NB4 (cell line): ENCODE results near the gene OLFML1.

Experiments used
- POLR2A ChIP-seq: IDR thresholded peaks from 2 replicates; pipeline ENCODE4 v1.6.1; 2011; ENCODE audit warnings: mild to moderate bottlenecking; ENCODE audit not compliant: insufficient read length; ENCODE audit errors: extremely low read depth
- TF ChIP-seq, protein P1 (sequence below): IDR thresholded peaks from one replicate; pipeline ENCODE4 v1.5.1; 2012; ENCODE audit warnings: low read depth, low read length

DNA sequence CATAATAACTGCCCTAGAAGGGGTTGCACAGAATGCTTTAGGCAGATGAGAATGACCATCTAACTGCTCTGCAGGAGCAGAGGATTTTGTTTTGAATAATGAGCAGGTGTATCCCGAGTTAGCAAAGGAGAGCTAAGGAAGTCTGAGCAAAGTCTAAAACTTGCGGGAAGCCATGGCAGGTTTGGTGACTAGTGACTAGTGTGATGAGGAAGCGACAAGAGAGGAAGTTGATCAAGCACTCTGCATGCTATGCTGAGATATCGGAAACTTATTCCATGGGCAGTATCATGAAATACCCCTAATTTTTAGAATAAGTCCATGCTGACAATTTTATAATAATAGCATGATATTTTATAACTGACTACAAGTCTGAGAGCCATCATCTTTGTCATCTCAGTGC lies 12.9 kb downstream of the OLFML1 start:
- TF ChIP-seq POLR2A, result no peak
- TF ChIP-seq, protein P1, sequence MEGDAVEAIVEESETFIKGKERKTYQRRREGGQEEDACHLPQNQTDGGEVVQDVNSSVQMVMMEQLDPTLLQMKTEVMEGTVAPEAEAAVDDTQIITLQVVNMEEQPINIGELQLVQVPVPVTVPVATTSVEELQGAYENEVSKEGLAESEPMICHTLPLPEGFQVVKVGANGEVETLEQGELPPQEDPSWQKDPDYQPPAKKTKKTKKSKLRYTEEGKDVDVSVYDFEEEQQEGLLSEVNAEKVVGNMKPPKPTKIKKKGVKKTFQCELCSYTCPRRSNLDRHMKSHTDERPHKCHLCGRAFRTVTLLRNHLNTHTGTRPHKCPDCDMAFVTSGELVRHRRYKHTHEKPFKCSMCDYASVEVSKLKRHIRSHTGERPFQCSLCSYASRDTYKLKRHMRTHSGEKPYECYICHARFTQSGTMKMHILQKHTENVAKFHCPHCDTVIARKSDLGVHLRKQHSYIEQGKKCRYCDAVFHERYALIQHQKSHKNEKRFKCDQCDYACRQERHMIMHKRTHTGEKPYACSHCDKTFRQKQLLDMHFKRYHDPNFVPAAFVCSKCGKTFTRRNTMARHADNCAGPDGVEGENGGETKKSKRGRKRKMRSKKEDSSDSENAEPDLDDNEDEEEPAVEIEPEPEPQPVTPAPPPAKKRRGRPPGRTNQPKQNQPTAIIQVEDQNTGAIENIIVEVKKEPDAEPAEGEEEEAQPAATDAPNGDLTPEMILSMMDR, result no peak
